Measurements from ENCODE around the gene SORD.
"Not testable (repeated sequence)": the region's sequence is repeated elsewhere in the genome, so short reads cannot be mapped to it uniquely, and the experiment has no call there.

SORD gene

GRCh38 chr15:45064386-45064785 is 41.4 kb downstream of the SORD start:
- DNase-seq (no peak), ATAC-seq (ENCODE audit: insufficient read depth, low read depth) (no peak)
- Histone ChIP-seq H3K79me2 (ENCODE audit: insufficient read depth, low read length) (no peaks in the 10 kb centered on the region), H3K4me3 (ENCODE audit: low read depth in 1 of 2, low read length in 2 of 2) (no peak overlapping the region), H3K9me3 (ENCODE audit: insufficient read depth, low read length, severe bottlenecking) (no peaks in the 10 kb centered on the region), H3K4me1 (ENCODE audit: insufficient read depth, low read length) (peaks cover 4% of the 10 kb centered on the region), H3K27me3 (ENCODE audit: insufficient read depth, low read length, poor library complexity) (no peaks in the 10 kb centered on the region), H2AFZ (ENCODE audit: low read depth, low read length) (no peak overlapping the region), H3K27ac (ENCODE audit: low read length) (no peak overlapping the region), H3K36me3 (ENCODE audit: insufficient read depth, low read length) (peaks cover 16% of the 10 kb centered on the region; the same call in 1 of the 2 replicates), H4K20me1 (ENCODE audit: insufficient read depth, low read length) (no peaks in the 10 kb centered on the region), H3K4me2 (ENCODE audit: insufficient read depth, low read length) (no peak overlapping the region), H3K9ac (ENCODE audit: low read depth, low read length) (no peak overlapping the region)
- TF ChIP-seq EZH2 (IDR thresholded peaks at IDR 0.05; ENCODE audit: borderline replicate concordance, low read depth, low read length, severe bottlenecking), result no peak
- no peak for TF ChIP-seq CTCF (IDR thresholded peaks at IDR 0.05; ENCODE audit: borderline replicate concordance, extremely low read depth, low read length, poor library complexity, severe bottlenecking)

- not testable (repeated sequence) for H4K20me1 ChIP-seq (ENCODE audit: insufficient read depth, low read length); H2AFZ ChIP-seq (ENCODE audit: low read depth, low read length); DNase-seq; H3K27me3 ChIP-seq (ENCODE audit: insufficient read depth, low read length, poor library complexity); H3K79me2 ChIP-seq (ENCODE audit: insufficient read depth, low read length); H3K9ac ChIP-seq (ENCODE audit: low read depth, low read length); H3K4me3 ChIP-seq (ENCODE audit: low read depth in 1 of 2, low read length in 2 of 2); H3K4me2 ChIP-seq (ENCODE audit: insufficient read depth, low read length); H3K4me1 ChIP-seq (ENCODE audit: insufficient read depth, low read length); H3K9me3 ChIP-seq (ENCODE audit: insufficient read depth, low read length, severe bottlenecking)
- Histone ChIP-seq H3K36me3 (ENCODE audit: insufficient read depth, low read length) (peaks cover 24% of the 10 kb centered on the region; the same call in 1 of the 2 replicates), H3K27ac (ENCODE audit: low read length) (peak overlapping the region; percentile 82)
- ATAC-seq (ENCODE audit: insufficient read depth, low read depth), result peak; percentile 92
Observed at GRCh38 chr15:45069942-45070360, 47.0 kb downstream of the SORD start.

- not testable (repeated sequence) for H3K4me2 ChIP-seq (ENCODE audit: insufficient read depth, low read length); H3K27ac ChIP-seq (ENCODE audit: low read length); DNase-seq; H3K9me3 ChIP-seq (ENCODE audit: insufficient read depth, low read length, severe bottlenecking); H3K4me1 ChIP-seq (ENCODE audit: insufficient read depth, low read length); ATAC-seq (ENCODE audit: insufficient read depth, low read depth); H3K27me3 ChIP-seq (ENCODE audit: insufficient read depth, low read length, poor library complexity); H4K20me1 ChIP-seq (ENCODE audit: insufficient read depth, low read length); H3K9ac ChIP-seq (ENCODE audit: low read depth, low read length); H2AFZ ChIP-seq (ENCODE audit: low read depth, low read length); H3K4me3 ChIP-seq (ENCODE audit: low read depth in 1 of 2, low read length in 2 of 2); H3K79me2 ChIP-seq (ENCODE audit: insufficient read depth, low read length)
- peaks cover 17% of the 10 kb centered on the region; the same call in 1 of the 2 replicates for H3K36me3 ChIP-seq (ENCODE audit: insufficient read depth, low read length)
Observed at GRCh38 chr15:45073602-45074001, 50.6 kb downstream of the SORD start.

GRCh38 chr15:45075440-45076320 is 52.7 kb downstream of the SORD start:
- H3K79me2 ChIP-seq (ENCODE audit: insufficient read depth, low read length); H3K4me1 ChIP-seq (ENCODE audit: insufficient read depth, low read length); DNase-seq; H2AFZ ChIP-seq (ENCODE audit: low read depth, low read length); H3K27me3 ChIP-seq (ENCODE audit: insufficient read depth, low read length, poor library complexity); H3K4me2 ChIP-seq (ENCODE audit: insufficient read depth, low read length); H3K36me3 ChIP-seq (ENCODE audit: insufficient read depth, low read length); H3K27ac ChIP-seq (ENCODE audit: low read length); H3K9ac ChIP-seq (ENCODE audit: low read depth, low read length); H3K4me3 ChIP-seq (ENCODE audit: low read depth in 1 of 2, low read length in 2 of 2); ATAC-seq (ENCODE audit: insufficient read depth, low read depth); H3K9me3 ChIP-seq (ENCODE audit: insufficient read depth, low read length, severe bottlenecking); H4K20me1 ChIP-seq (ENCODE audit: insufficient read depth, low read length): not testable (repeated sequence)

- not testable (repeated sequence) for H3K27ac ChIP-seq (ENCODE audit: low read length); H3K4me3 ChIP-seq (ENCODE audit: low read depth in 1 of 2, low read length in 2 of 2); H3K4me1 ChIP-seq (ENCODE audit: insufficient read depth, low read length); H3K4me2 ChIP-seq (ENCODE audit: insufficient read depth, low read length); H3K27me3 ChIP-seq (ENCODE audit: insufficient read depth, low read length, poor library complexity); H3K9me3 ChIP-seq (ENCODE audit: insufficient read depth, low read length, severe bottlenecking); H3K36me3 ChIP-seq (ENCODE audit: insufficient read depth, low read length); H3K9ac ChIP-seq (ENCODE audit: low read depth, low read length); DNase-seq; H2AFZ ChIP-seq (ENCODE audit: low read depth, low read length); ATAC-seq (ENCODE audit: insufficient read depth, low read depth); H3K79me2 ChIP-seq (ENCODE audit: insufficient read depth, low read length); H4K20me1 ChIP-seq (ENCODE audit: insufficient read depth, low read length)
Observed at GRCh38 chr15:45077391-45077790, 54.4 kb downstream of the SORD start.

GRCh38 chr15:45079201-45079600 is 56.2 kb downstream of the SORD start:
- H4K20me1 ChIP-seq (ENCODE audit: insufficient read depth, low read length); H3K36me3 ChIP-seq (ENCODE audit: insufficient read depth, low read length); H3K4me3 ChIP-seq (ENCODE audit: low read depth in 1 of 2, low read length in 2 of 2); H3K4me2 ChIP-seq (ENCODE audit: insufficient read depth, low read length); DNase-seq; H3K27me3 ChIP-seq (ENCODE audit: insufficient read depth, low read length, poor library complexity); H3K27ac ChIP-seq (ENCODE audit: low read length); ATAC-seq (ENCODE audit: insufficient read depth, low read depth); H3K9ac ChIP-seq (ENCODE audit: low read depth, low read length); H3K9me3 ChIP-seq (ENCODE audit: insufficient read depth, low read length, severe bottlenecking); H2AFZ ChIP-seq (ENCODE audit: low read depth, low read length); H3K4me1 ChIP-seq (ENCODE audit: insufficient read depth, low read length); H3K79me2 ChIP-seq (ENCODE audit: insufficient read depth, low read length): not testable (repeated sequence)

- not testable (repeated sequence) for H4K20me1 ChIP-seq (ENCODE audit: insufficient read depth, low read length); H3K4me1 ChIP-seq (ENCODE audit: insufficient read depth, low read length); H3K36me3 ChIP-seq (ENCODE audit: insufficient read depth, low read length); H3K4me3 ChIP-seq (ENCODE audit: low read depth in 1 of 2, low read length in 2 of 2); H3K27me3 ChIP-seq (ENCODE audit: insufficient read depth, low read length, poor library complexity); H3K9ac ChIP-seq (ENCODE audit: low read depth, low read length); H3K79me2 ChIP-seq (ENCODE audit: insufficient read depth, low read length); H3K4me2 ChIP-seq (ENCODE audit: insufficient read depth, low read length); H2AFZ ChIP-seq (ENCODE audit: low read depth, low read length); H3K9me3 ChIP-seq (ENCODE audit: insufficient read depth, low read length, severe bottlenecking); DNase-seq; H3K27ac ChIP-seq (ENCODE audit: low read length); ATAC-seq (ENCODE audit: insufficient read depth, low read depth)
Observed at GRCh38 chr15:45079628-45080246, 56.7 kb downstream of the SORD start.
